Activated naive CD4-positive, alpha-beta T cell treated with anti-CD3 and anti-CD28 coated beads, Interleukin-2, amount 50 U/mL, for 16 hours (primary cell): ENCODE results near the gene BCKDHB.
"Not testable (repeated sequence)": the region's sequence is repeated elsewhere in the genome, so short reads cannot be mapped to it uniquely, and the experiment has no call there.

Source experiments
- DNase-seq: peaks from one replicate; pipeline ENCODE4 v3.0.0-alpha.2; 2020

The BCKDHB gene

DNA sequence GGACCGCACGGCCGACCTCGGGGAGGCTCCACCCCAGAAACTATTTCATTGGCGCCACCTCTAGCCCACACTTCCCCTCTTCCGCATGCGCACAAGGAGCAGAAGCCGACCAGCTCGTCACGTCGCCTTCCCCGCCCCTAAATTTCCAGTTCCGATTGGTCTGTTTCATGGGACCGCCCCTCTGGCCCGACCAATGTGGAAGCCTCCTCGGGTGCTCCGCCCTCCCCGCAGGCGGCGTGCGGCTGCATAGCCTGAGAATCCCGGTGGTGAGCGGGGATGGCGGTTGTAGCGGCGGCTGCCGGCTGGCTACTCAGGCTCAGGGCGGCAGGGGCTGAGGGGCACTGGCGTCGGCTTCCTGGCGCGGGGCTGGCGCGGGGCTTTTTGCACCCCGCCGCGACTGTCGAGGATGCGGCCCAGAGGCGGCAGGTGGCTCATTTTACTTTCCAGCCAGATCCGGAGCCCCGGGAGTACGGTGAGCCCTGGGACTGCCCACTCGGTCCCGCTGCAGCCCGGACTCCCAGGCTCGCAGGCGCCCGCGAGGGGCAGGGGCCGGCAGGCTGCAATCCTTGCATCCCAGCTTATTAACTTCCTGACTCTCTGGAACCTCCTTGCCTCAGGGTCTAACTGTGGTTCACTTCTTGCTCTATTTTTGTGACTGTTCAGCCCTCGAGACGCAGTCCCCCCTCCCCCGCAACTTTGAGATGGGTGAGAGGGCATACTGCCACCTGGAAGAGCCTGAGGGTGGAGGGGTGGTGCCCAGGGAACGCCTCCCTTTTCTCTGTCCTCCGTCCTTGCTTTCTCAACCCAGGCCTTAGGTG is at the start of gene BCKDHB:
Gene BCKDHB (plus strand): TSS at position 254 of the 818 bp plus-strand sequence. CDS start 23 bp downstream, at position 277.
- DNase-seq, result peak; percentile 98

DNA sequence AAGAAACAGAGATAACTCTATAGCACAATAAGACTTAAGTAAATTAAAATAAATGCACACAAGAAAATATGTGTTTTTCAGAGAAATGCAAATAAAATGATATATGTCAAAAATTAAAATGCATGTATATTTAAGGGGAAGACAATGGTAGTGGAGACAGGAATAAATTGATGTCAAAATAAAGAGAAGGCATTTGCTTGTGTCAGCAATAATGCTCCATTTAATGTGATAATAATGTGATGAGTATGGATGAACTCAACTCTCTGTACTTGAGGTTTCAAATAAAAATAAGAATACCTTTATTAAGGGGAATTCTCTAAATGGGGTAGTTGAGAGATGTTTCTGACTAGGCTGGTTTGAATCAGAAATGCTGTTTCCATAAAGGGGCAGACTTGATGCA is 45.7 kb upstream of the BCKDHB start:
- no peak for DNase-seq

DNA sequence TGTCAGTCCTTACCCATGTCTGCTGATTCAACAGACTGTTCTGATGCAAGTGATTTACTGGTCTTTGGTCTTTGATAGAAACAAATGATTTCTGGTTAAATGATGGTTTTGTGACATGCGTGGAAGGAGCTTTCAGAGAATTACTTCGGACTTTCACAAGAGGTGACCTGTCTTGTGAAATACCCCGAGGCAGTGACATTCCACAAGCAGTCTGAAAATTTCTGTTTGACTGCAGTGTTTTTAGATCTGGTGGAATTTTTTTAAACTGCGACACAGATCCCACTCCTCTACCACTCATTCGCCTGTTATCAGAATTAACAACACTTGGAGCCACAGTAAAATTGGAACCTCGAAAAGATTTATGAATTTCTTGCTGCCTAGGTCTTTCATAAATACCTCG is 38.3 kb upstream of the BCKDHB start:
- not testable (repeated sequence) for DNase-seq

DNA sequence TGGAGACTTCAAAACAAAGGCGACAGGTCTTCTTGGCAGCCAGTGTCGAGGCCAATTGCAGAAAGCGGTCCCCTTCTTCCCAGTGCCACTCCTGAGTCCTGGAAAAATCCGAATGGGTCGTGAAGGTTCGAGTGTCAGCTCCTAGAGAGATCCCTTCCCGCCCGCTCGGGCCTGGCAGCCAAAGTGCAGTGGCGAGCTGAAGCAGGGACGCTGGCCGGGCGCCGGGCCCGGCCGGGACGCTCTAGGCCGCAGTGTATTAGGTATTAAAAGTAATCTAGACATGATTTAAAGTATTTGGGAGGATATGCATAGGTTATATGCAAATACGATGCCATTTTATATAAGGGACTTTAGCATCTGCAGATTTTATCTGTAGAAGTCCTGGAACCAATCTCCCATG is 36.0 kb upstream of the BCKDHB start:
- DNase-seq, result not testable (repeated sequence)

DNA sequence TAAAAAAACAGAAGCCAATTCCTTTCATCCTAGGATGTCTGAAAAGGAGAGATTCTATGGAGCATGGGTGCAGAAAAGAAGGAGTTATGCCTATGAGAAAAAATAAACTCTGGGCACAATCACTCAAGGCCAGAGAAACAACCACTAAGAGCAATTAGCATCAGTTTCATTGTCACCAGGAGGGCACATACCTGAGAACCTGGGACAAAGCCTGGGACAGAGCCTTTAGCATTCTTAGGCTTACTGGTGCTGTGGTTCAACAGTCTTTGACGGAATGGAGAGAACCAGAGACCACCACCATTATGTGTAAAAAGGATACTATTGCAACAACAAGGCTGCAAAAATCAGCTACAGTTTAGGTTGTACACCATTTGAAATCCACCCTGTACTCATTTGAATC is 29.4 kb upstream of the BCKDHB start:
- no peak for DNase-seq

DNA sequence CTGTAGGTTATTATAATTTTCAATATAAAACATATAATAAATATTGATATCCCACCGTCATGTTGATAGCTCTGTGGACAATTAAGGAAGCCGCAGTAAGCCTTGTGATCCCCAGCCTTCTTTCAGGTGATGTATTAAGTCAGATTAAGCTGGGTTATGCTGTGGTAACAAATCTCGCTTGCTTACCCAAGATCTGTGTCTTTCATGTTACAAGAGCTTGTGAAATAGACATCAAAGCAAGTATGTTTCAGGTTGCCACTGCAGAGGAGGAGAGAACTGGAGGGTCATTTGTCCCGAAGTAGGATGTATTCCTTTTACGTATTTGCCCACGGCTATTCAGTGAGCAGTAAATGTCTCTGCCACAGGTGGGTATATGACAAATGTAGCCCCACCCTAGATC is 17.8 kb upstream of the BCKDHB start:
- no peak for DNase-seq

DNA sequence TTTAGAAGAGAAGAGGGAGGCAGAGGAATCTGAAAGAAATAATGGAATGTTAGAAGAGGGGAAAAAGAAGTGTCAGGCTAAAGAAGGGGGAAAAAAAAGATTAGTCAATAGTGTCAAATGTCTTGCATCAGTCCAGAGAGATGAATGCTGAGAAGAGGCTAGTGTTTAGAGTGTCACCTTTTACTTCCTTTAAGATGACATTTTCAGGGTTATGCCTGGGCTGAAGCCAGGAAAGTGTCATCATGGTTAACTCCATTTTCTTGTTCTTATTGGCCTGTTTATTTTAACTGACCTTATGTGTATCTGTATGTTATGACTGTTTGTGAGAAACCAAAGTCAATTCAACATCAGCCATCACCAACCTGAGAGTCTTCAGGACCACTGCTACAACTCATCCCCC is 15.0 kb upstream of the BCKDHB start:
- DNase-seq, result no peak

DNA sequence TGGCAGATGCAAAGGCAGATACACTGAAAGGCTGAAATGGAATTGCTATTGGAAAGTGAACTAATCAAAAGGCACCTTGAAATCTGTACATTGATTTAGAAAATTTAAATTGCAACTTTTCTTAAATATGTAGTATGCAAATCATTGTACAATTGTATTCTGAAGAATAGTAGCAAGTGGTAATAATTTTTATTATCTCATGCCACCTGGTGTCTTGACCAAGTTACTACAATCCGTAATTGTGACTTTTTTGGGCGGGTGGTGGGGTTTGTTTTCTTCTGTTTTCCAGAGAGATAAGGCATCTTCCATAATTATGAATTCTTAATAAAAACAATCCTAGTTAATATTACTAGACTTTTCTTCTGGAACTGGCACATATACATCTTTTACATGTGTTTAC is 12.5 kb upstream of the BCKDHB start:
- no peak for DNase-seq

DNA sequence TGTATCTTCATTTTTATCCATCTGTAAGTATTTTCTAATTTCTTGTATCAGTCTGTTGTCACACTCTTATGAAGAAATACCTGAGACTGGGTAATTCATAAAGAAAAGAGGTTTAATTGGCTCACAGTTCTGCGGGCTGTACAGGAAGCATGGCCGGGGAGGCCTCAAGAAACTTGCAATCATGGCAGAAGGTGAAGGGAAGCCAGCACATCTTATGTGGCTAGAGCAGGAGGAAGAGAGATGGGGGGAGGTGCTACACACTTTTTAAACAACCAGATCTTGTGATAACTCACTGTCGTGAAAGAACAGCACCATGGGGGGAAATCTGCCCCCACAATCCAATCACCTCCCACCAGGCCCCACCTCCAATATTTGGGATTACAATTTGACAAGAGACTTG is 10.9 kb upstream of the BCKDHB start:
- DNase-seq, result no peak

DNA sequence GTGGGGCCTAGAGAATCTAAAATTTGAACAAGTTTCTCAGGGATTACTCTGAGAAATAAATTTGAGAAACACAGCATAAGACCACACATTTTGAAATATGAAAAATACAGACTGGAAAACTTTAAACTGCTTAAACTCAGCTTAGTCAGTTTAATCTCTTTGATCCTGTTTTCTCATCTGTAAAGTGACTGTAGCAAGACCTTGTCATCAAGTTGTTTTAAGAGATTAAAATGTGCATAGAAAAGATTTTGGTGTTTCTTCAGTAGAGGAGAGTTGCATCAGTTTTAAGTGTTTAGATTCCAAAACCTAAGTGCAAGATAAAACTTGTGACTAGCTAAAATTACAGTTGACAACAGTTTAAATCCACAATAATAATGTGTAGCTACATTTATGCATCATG is 8.1 kb upstream of the BCKDHB start:
- DNase-seq, result no peak

DNA sequence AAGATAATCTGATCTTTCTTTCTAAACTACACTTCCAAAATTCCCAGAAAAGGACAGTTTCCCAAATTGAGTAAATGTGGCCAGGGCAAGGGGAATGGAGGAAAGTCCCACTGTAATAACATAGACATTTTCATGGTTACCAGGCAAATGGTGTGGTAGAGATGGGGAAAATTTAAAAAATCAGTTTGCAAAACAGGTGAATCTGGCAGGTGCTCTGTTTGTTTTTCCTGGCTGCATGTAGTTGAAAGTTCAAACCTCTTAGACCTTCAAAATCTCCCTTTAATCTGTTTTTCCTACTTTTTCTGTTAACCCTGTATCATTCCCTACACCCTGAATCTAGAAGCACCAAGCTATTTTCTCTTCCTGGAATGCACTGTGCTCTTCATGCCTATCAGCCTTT is 2.0 kb upstream of the BCKDHB start:
- DNase-seq, result no peak

DNA sequence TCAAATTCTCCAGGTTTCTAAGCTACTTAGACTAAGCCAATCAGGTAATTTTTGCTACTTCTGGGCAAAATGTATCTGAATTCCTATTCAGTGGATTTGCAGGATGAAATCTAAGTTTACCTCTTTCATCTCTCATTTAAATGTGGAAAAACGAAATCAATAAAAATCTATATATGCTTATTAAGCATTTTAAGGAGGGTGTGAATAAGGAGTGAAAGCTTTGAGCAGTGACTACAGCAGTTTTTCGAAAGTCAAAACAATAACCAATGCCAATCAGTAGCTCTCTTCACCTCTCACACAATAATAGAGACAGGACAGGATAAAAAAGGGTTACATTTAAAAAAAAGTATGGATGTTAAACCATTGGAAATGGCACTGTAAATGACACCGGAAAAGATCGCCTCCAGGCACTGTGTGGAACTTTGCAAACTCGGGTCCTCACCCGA is 476 bp upstream of the BCKDHB start:
- DNase-seq, result no peak

DNA sequence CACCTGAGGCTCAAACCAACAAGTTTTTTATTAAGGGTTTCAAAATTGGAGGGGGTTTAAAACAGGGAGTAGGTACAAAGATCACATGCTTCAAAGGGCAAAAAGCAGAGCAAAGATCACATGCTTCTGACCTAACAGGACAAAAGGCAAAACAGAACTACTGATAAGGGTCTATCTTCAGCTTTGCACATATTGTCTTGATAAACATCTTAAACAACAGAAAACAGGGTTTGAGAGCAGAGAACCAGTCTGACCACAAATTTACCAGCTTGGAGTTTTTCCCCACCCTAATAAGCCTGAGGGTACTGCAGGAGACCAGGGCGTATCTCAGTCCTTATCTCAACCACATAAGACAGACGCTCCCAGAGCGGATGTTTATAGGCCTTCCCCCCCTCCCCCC is 16.1 kb downstream of the BCKDHB start:
- not testable (repeated sequence) for DNase-seq

DNA sequence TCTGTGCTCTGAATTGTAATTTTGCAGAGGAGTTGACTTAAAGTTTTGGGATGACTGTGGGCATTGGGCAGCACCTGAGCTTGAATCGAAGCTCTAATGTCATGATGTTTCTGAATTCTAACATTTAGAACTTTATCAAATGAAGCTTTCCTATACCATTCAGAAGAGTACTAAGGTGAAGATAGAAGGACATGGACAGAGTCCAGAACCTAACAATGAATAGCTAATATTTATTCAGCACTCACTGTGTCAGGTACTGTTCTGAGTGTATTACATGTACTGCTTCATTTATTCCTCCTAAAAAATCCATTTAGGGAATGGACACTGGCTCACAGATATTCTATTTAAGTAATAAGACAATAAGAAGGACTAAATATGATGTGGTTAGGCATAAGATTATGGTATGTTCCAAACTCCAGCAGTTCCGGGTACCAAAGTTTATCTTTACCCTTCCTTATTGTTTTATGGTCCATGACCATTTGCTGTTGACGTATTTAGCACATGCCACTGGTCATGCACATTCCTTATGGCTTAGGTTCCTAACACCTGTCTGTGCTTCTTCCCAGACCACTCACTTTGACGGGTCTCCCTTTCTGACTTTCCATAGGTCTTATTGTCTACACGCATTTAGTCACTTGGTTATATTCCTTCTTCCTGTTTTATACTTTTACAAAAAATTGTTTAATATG is 20.3 kb downstream of the BCKDHB start:
- no peak for DNase-seq

DNA sequence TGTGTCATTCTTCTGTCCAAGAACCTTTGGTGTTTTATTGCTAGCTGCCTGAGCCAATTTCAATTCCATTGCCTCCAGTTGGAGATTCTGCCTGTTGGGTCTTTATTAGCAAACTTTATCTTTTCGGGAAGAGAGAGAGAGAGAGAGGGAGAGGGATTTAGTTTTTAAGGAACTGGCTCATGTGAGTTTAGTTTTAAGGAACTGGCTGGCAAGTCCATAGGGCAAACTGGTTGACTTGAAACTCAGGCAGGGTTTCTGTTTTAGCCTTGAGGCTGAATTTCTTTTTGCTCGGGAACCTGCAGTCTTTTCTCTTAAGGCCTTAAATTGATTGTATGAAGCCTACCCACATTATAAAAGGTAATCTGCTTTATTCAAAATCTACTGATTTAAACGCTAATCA is 23.0 kb downstream of the BCKDHB start:
- DNase-seq, result no peak

DNA sequence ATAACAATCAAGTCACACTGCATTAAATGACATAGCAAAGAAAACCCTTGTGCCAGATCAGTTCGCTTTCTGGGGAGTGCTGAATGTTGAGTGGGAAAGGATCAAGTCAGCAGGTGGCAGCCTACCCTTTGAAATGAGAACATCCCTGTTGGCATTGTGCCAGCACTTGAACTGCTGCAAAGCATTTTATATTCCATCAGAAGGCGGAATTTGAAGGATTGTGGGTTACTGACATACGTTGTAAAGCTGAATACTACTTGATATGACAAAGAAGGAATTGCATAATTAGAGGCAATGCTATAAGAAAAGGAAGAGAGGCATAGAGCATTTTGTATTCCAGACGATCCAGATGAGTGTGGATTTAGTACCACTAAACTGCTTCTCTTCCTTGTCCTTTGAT is 26.5 kb downstream of the BCKDHB start:
- DNase-seq, result peak; percentile 14

DNA sequence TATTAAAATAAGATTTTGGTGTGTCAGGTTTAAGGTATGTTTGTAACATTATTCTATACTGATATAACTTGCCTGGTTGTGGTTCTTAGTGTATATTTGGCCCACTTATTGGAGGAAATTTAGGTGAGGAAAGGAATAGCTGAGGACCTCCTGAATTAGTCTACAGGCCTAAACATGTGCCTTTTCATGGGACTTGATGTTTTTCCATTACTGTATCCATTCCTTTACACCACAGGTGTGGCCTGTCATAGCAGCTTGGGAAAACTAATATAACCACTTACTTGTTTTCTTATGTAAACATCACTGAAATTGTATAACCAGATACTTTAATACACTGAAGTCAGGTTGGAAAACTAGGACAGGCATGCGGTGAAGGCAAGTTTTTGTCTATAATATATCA is 27.6 kb downstream of the BCKDHB start:
- DNase-seq, result no peak

DNA sequence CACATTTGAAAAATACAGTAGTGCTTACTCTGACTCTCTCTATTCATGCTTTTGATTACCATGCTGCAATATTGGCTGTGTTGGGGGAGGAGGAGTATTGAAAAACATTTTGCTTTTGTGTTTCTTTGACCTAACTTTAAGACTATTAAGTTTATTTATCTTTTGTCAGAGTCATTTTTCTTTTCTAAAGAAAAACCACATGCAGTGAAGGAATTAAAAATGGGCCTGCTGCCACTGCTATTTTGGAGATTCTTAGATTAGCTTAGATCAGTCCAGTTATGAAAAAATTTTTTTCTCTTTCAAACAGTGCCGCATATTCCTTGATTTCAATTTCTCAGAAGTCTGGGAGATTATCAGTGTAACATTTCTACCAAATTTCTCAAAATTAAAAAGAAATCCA is 36.1 kb downstream of the BCKDHB start:
- DNase-seq, result no peak

DNA sequence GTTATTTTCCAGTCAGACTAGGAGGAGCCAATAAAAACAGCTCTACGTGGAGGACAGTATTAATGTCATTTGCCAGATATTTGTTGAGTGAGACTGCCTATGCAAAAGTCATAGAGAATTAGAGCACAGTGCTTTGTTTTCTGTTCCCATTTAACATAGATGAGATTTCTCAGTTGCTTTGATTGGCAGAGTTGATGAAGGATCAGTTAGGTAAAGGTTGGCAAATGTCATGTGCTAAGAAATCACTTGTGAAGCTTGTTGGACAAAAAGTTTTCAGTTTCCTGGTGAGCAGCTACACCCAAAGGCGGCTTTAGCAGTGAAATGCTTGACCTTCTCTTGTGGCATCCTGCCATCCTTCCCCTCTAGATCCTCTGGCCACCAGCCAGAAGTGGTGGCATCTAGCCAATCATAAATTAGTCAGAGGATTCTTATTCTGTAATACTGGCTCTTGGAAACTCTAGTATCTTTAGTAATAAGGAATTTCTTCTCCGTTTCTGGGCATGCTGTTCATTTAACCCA is 37.0 kb downstream of the BCKDHB start:
- DNase-seq, result no peak

DNA sequence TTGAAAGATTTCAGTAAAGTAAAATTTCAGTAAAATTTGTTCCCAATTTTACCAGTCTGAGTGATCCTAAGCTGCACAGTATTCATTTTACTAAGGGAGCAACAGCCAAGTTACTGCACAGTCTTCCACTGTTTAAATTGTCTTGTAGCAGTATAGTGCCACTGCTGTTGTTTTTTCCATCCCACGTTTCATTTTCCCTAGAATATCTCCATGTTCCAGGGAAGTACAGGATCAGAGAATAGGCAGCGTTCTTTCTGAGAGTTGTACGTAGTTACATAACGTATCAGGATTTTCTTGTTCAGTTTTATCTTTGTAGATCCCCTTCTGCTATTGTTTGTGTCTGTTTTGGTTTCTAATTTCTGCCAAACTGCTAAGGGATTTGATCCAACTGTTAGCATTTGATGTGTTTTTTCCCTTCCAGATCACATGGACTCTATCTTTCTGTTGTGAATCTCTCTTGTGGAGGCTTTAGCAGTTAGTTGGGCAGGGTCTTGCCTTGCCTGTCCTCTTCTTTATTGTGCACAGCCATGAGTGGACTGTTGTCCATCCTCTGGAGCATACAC is 38.4 kb downstream of the BCKDHB start:
- no peak for DNase-seq

DNA sequence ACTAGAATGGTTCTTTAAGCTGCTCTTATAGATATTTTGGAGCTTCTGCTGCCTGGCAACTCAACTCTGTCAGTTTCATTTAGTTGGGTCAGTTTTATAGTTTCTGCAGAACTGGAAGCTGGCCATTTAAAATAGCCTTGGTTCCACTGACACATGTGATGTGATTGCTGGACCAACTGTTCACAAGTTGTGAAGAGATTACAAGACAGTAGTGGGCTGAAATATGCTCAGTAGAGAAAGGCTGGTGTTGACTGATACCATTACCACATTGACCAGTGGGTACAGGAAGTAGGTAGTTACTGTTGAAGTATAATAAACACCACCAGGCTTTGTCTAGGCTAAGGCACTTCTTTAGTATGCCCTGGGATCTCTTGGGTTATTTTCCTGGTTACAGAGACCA is 39.0 kb downstream of the BCKDHB start:
- DNase-seq, result no peak

DNA sequence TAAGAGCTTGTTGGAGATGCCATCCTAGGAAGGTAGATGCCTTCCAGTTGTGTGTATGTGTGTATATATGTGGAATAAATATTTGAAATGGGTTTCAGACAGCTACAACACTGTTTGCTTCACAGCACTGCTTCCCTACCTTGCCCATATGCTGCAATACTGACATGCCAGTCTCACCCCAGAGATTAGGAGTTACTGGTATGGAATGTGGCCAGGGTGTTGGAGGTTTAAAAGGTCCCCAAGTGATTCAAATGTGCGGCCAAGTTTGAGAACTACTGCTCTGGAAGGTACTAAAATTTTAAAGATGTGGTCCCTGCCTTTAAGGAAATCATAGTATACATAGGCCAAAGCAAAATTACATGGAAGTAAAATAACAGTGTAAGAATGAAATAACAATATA is 39.5 kb downstream of the BCKDHB start:
- DNase-seq, result no peak

DNA sequence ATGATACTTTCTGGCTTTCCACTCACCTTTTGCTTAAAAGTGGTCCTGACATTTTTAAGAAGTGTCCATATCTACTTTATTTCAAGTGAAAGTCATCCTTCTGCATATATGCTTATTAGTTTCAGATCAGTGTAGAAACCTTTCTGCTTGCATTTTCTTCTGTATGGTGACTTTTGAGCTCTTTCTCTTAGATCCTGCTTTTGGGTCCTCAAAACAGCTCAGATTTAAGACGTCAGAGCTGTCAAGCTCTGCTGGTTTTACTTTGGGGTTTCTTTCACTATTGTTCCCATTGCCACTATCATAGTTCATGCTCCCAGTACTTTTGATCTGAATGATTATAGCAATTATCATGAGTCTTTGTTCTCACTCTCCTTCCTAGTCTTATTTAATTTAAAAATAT is 41.7 kb downstream of the BCKDHB start:
- DNase-seq, result no peak

DNA sequence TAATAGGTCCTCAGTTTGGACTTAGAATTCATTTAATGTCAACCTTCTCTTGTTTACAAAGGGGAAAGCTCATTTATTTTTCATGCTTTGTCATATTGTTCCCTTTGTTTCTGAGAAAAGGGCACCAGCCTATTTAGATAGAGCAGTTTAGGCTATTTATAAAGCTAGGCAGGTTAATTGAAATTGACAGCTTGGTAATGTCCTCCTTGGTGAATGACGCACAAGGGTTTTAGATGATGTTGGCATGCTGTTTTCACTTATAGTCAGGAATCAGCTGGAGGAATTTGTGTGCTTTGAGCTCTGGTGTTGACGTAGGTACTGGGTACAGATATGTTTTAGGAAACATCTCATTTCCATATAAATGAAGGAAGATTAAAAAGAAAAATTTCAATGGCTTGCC is 45.2 kb downstream of the BCKDHB start:
- DNase-seq, result no peak
